ENCODE results near the gene RAB5IF. TPM values are rescaled to one million over a fixed set of nuclear protein-coding genes. Genes with fewer than 3 reads are reported as not detected.
A peak's percentile ranks its signal among the peaks of the same experiment; 100 is the strongest.
"Not testable (repeated sequence)": the region's sequence is repeated elsewhere in the genome, so short reads cannot be mapped to it uniquely, and the experiment has no call there.

RAB5IF gene
- total RNA-seq, 2 experiments from 2014 or later, result 62.6 to 74.8 TPM

DNA sequence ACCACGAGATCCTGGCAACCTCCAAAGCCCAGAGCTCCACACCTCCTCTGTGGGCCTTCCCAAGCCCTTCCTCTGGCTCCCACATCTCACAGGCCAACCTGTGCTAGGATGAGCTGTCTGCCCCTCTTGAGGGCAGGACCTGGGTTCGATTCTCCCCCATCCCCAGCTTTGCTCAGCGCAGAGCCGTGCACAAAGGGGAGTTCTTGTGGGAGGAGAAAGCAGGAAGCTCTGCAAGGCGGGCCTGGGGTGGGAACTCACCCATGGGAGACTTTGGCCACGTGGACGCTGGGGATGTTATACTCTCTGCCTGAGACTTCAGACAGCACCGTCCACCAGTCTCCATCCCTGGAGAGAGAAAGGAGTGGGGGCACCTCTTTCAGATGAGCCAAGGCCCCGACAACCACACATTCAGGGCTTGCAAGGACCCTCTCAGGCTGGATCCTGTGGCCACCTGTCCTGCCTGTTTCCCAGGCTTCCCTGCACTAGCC, 27.8 kb downstream of the RAB5IF start:
- no peaks in the 10 kb centered on the region for H3K9me3 ChIP-seq (ENCODE audit: control insufficient read depth in 1 of 2, insufficient read depth in 1 of 2, low read length in 2 of 2)
- no peak for DNase-seq
- ATAC-seq (ENCODE audit: poor library complexity), result no peak
- no peak overlapping the region for H3K4me3 ChIP-seq (ENCODE audit: low read length)
- Mint-ChIP-seq H3K36me3 (ENCODE audit: low read depth) (peaks cover 86% of the 10 kb centered on the region), H3K4me1 (ENCODE audit: low read depth) (peaks cover 45% of the 10 kb centered on the region), H3K27me3 (no peaks in the 10 kb centered on the region), H3K4me3 (no peak overlapping the region), H3K27ac (peak overlapping the region; percentile 88), H3K9me3 (no peaks in the 10 kb centered on the region)
- H3K27ac ChIP-seq (ENCODE audit: low read depth in 1 of 2, low read length in 2 of 2), result no peak overlapping the region
- H3K27me3 ChIP-seq (ENCODE audit: control insufficient read depth in 1 of 2, insufficient read depth in 2 of 2, low read length in 2 of 2), result no peaks in the 10 kb centered on the region
- intact Hi-C loops (cut with DNase I, micrococcal nuclease), result no loop called here
- ChIA-PET CTCF (interaction anchor here (0.5 kb wide), 1 partner anchor 142 kb away, joined by 3 read pairs; no protein-coding TSS in a partner anchor), POLR2A (interaction anchor here (0.8 to 1.5 kb wide), 3 partner anchors 11 to 28 kb away, joined by 3 to 4 read pairs (median 3); partner anchors contain the start of genes RAB5IF and SLA2)
- TF ChIP-seq, protein P1, sequence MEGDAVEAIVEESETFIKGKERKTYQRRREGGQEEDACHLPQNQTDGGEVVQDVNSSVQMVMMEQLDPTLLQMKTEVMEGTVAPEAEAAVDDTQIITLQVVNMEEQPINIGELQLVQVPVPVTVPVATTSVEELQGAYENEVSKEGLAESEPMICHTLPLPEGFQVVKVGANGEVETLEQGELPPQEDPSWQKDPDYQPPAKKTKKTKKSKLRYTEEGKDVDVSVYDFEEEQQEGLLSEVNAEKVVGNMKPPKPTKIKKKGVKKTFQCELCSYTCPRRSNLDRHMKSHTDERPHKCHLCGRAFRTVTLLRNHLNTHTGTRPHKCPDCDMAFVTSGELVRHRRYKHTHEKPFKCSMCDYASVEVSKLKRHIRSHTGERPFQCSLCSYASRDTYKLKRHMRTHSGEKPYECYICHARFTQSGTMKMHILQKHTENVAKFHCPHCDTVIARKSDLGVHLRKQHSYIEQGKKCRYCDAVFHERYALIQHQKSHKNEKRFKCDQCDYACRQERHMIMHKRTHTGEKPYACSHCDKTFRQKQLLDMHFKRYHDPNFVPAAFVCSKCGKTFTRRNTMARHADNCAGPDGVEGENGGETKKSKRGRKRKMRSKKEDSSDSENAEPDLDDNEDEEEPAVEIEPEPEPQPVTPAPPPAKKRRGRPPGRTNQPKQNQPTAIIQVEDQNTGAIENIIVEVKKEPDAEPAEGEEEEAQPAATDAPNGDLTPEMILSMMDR (IDR thresholded peaks at IDR 0.05), result no peak
- H3K36me3 ChIP-seq (ENCODE audit: insufficient read depth, low read length), result peaks cover 64% of the 10 kb centered on the region
- peaks cover 32% of the 10 kb centered on the region for H3K4me1 ChIP-seq (ENCODE audit: insufficient read depth, low read length)

DNA sequence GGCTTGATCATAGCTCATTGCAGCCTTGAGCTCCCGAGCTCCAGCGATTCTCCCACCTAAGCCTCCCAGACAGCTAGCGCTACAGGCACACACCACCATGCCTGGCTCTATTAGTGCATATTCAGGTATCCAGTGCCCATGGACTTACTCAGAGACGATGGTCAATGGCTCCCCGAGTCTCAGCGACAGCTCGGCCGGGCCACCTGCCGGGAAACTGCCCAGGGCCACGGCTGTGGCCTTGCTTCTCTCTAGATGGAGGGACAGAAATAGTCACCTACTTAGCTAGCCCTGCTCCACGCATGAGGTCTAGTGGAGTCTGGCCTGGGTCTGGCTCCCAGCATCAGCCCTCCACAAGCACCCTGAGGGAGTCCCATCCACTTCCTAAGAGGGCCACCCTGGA, 28.8 kb downstream of the RAB5IF start:
- peak overlapping the region; percentile 53 for H3K27ac Mint-ChIP-seq
- H3K9me3 Mint-ChIP-seq, result no peaks in the 10 kb centered on the region
- H3K36me3 Mint-ChIP-seq (ENCODE audit: low read depth), result peaks cover 91% of the 10 kb centered on the region
- Histone ChIP-seq H3K27ac (ENCODE audit: low read depth in 1 of 2, low read length in 2 of 2) (no peak overlapping the region), H3K36me3 (ENCODE audit: insufficient read depth, low read length) (peaks cover 74% of the 10 kb centered on the region), H3K9me3 (ENCODE audit: control insufficient read depth in 1 of 2, insufficient read depth in 1 of 2, low read length in 2 of 2) (no peaks in the 10 kb centered on the region), H3K27me3 (ENCODE audit: control insufficient read depth in 1 of 2, insufficient read depth in 2 of 2, low read length in 2 of 2) (no peaks in the 10 kb centered on the region), H3K4me1 (ENCODE audit: insufficient read depth, low read length) (peaks cover 26% of the 10 kb centered on the region), H3K4me3 (ENCODE audit: low read length) (no peak overlapping the region)
- intact Hi-C loops (cut with DNase I, micrococcal nuclease), result no loop called here
- peaks cover 39% of the 10 kb centered on the region for H3K4me1 Mint-ChIP-seq (ENCODE audit: low read depth)
- POLR2A ChIA-PET, result interaction anchor here (1.3 kb wide), 1 partner anchor 10 kb away, joined by 3 read pairs; no protein-coding TSS in a partner anchor
- H3K4me3 Mint-ChIP-seq, result no peak overlapping the region
- H3K27me3 Mint-ChIP-seq, result no peaks in the 10 kb centered on the region
- CTCF ChIA-PET, result no interaction called here
- no peak for ATAC-seq (ENCODE audit: poor library complexity)
- TF ChIP-seq, protein P1 (IDR thresholded peaks at IDR 0.05), result no peak
- DNase-seq, result no peak

DNA sequence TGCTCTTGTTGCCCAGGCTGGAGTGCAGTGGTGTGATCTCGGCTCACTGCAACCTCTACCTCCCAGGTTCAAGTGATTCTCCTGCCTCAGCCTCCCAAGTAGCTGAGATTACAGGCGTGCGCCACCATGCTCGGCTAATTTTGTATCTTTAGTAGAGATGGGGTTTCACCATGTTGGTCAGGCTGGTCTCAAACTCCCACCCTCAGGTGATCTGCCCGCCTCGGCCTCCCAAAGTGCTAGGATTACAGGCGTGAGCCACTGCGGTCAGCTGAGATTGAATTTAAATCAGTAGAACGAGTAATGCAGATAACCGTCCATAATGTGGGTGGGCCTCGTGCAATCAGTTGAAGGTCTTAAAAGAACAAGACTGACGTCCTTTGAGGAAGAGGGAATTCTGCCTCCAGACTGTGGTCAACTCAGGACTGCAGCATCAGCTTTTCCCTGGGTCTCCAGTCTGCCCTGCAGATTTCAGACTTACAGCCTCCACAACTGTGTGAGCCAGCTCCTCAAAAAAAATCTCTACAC, 33.4 kb downstream of the RAB5IF start:
- CTCF ChIA-PET; H3K4me3 ChIP-seq (ENCODE audit: low read length); intact Hi-C loops (cut with DNase I, micrococcal nuclease); POLR2A ChIA-PET; ATAC-seq (ENCODE audit: poor library complexity); H3K27me3 Mint-ChIP-seq; H3K27ac ChIP-seq (ENCODE audit: low read depth in 1 of 2, low read length in 2 of 2); H3K27me3 ChIP-seq (ENCODE audit: control insufficient read depth in 1 of 2, insufficient read depth in 2 of 2, low read length in 2 of 2); H3K27ac Mint-ChIP-seq; DNase-seq; H3K9me3 ChIP-seq (ENCODE audit: control insufficient read depth in 1 of 2, insufficient read depth in 1 of 2, low read length in 2 of 2); H3K4me3 Mint-ChIP-seq; H3K9me3 Mint-ChIP-seq: not testable (repeated sequence)
- Histone ChIP-seq H3K4me1 (ENCODE audit: insufficient read depth, low read length) (peaks cover 37% of the 10 kb centered on the region), H3K36me3 (ENCODE audit: insufficient read depth, low read length) (peaks cover 57% of the 10 kb centered on the region)
- peaks cover 83% of the 10 kb centered on the region for H3K36me3 Mint-ChIP-seq (ENCODE audit: low read depth)
- H3K4me1 Mint-ChIP-seq (ENCODE audit: low read depth), result peaks cover 35% of the 10 kb centered on the region

DNA sequence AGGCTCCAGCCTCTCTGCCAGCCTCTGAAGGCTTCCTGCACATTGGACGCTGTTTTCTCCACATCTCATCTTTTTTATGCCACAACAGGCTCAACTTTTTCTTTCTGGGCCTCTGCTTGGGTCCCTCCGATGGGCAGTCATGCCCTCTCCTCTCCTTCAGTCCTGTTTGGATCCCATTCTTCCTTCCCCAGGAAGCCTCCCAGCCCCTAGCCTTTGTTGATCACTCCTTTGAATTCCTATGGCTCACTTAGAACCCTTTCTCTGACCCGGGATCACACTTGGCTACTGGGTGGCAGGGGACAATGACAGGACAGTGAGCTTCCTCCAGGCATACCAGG, 35.9 kb downstream of the RAB5IF start:
- Mint-ChIP-seq H3K36me3 (ENCODE audit: low read depth) (peaks cover 78% of the 10 kb centered on the region), H3K9me3 (no peaks in the 10 kb centered on the region), H3K27me3 (no peaks in the 10 kb centered on the region), H3K4me3 (no peak overlapping the region), H3K27ac (peak overlapping the region; percentile 83), H3K4me1 (ENCODE audit: low read depth) (peaks cover 54% of the 10 kb centered on the region)
- DNase-seq (no peak), ATAC-seq (ENCODE audit: poor library complexity) (no peak)
- Histone ChIP-seq H3K9me3 (ENCODE audit: control insufficient read depth in 1 of 2, insufficient read depth in 1 of 2, low read length in 2 of 2) (no peaks in the 10 kb centered on the region), H3K27ac (ENCODE audit: low read depth in 1 of 2, low read length in 2 of 2) (peak overlapping the region in 1 of 2 donors; percentile 15), H3K4me3 (ENCODE audit: low read length) (no peak overlapping the region), H3K36me3 (ENCODE audit: insufficient read depth, low read length) (peaks cover 37% of the 10 kb centered on the region), H3K4me1 (ENCODE audit: insufficient read depth, low read length) (peaks cover 53% of the 10 kb centered on the region), H3K27me3 (ENCODE audit: control insufficient read depth in 1 of 2, insufficient read depth in 2 of 2, low read length in 2 of 2) (no peaks in the 10 kb centered on the region)
- TF ChIP-seq, protein P1 (IDR thresholded peaks at IDR 0.05), result no peak
- CTCF ChIA-PET, result no interaction called here
- POLR2A ChIA-PET, result no interaction called here
- intact Hi-C loops (cut with DNase I, micrococcal nuclease), result no loop called here
